ENCODE data around the gene LASP1.
A peak's percentile ranks its signal among the peaks of the same experiment; 100 is the strongest.

LASP1 gene

GRCh38 chr17:38889745-38890409 is 20.0 kb downstream of the LASP1 start:
- DNase-seq: no peak

- DNase-seq: no peak
Measured at GRCh38 chr17:38890410-38890746, 20.5 kb downstream of the LASP1 start.

DNA sequence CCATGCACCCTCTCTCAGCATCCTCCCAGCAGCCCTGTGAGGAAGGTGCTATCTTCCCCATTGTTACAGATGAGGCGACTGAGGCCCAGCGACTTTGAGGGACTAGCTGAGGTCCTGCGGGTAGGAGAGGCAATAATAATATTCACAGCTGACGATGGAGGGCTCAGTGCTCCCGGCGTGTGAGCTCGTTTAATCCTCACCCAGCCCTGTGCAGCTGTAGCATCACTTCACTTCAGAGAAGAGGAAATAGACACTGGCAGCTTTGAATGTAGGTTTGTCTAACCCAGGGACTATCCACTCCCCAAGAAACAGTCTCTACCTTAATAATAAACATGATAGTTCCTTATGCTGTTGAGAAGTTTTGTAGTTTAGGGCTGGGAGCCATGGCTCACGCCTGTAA is 21.6 kb downstream of the LASP1 start:
- no peak for DNase-seq

GRCh38 chr17:38892083-38892482 is 22.2 kb downstream of the LASP1 start:
- DNase-seq: no peak

DNA sequence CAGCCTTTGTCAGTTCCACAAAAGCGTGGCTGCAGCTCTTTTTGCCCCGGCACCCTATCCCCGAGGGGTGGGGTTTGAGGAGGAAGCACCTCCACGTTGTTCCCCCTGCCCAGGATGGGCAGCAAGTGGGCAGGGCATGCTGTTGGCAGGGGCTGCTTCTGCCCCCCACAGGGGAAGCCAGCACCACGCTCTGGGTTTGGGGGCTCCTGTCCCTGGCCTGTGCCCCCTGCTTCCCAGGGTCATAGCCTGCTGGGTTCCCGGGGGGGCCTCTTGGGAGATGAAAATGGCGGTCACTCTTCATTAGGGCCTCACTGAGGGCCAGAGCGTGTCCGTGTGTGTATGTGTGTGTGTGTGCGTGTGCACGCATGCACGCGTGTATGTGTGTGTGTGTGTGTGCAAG is 22.8 kb downstream of the LASP1 start:
- no peak for DNase-seq

GRCh38 chr17:38893113-38893512 is 23.3 kb downstream of the LASP1 start:
- DNase-seq: no peak

- DNase-seq: peak in 1 of 2 donors; percentile 41
Measured at GRCh38 chr17:38893607-38894006, 23.7 kb downstream of the LASP1 start.

- DNase-seq: no peak
Measured at GRCh38 chr17:38894276-38894675, 24.4 kb downstream of the LASP1 start.

DNA sequence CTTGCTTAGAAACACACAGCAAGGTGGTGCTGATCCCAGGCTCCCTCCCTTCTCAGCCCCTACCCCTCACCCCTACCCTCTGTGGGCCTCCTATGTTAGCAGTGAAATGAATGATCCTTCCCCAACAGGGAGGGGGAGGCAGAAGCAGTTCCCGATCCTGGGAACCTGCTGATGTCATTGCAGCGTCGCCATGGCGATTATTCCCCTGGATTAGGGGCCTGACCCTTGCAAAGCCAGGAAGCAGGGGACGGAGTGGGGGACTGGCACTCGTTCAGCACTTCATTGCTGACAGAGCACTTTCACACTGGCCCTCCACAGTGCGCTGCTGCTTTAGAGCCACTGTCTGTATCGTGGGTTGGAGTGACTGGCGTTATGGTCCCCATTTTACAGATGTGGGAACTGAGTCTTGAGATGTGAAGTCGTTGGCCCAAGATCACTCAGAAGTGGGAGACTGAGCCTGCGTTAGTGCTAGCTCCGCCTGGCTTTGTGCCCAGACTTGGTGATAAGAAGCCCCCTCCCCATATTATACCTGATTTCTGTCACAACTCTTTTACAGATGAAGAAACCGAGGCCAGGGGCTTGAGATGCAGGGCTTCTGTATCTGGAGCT is 26.6 kb downstream of the LASP1 start:
- no peak for DNase-seq

GRCh38 chr17:38897176-38897575 is 27.3 kb downstream of the LASP1 start:
- DNase-seq: no peak

DNA sequence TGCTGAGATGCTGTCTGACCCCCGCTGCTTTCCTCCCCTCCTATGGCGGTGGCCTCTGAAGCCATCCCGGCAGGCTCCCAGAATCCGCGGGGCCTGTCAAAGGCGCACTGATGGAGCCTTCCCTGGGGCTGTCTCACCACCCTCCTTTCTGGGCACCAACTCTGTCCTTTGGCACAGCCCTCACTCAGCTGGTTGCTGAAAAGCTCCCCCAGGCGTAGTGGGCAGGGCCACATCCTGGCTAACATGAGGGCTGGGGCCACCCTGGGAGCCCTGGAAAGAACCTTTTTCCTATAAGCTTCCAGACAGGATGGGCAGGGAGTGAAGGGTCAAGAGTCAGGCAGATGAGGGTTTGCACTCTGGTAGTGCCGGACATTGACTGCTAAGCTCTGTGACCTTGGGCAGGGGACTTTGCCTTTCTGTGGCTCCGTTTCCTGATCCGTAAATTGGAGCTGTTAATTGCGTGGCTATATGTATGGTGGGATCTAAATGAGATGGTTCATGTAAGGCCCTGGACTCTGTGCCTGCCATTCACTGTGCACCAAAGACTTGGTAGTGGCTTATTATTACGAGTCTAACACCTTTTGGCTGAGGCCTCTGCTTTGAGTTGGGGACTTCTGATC is 27.9 kb downstream of the LASP1 start:
- DNase-seq: no peak

- DNase-seq: peak in 1 of 2 donors; percentile 44
Measured at GRCh38 chr17:38898291-38898679, 28.4 kb downstream of the LASP1 start.

- DNase-seq: peak; percentile 84 to 85
Measured at GRCh38 chr17:38898812-38899348, 29.0 kb downstream of the LASP1 start.

GRCh38 chr17:38899421-38899820 is 29.6 kb downstream of the LASP1 start:
- DNase-seq: no peak

GRCh38 chr17:38900978-38901656 is 31.3 kb downstream of the LASP1 start:
- DNase-seq: peak; percentile 49 to 66

DNA sequence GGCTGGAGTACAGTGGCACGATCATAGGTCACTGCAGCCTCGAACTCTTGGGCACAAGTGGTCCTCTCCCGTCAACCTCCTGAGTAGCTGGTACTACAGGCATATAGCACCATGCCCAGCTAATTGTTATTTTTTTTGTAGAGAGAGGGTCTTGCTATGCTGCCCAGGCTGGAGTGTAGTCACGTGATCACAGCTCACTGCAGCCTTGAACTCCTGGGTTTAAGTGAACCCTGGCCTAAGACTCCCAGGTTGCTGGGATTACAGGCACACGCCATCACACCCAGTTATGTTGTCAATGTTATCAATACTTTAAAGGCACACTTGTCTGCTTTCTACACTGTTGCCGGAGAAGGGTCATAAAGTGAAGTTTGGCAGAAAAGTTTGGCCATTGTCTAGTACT is 33.5 kb downstream of the LASP1 start:
- no peak for DNase-seq

- no peak for DNase-seq
Measured at GRCh38 chr17:38904892-38905291, 35.0 kb downstream of the LASP1 start.

DNA sequence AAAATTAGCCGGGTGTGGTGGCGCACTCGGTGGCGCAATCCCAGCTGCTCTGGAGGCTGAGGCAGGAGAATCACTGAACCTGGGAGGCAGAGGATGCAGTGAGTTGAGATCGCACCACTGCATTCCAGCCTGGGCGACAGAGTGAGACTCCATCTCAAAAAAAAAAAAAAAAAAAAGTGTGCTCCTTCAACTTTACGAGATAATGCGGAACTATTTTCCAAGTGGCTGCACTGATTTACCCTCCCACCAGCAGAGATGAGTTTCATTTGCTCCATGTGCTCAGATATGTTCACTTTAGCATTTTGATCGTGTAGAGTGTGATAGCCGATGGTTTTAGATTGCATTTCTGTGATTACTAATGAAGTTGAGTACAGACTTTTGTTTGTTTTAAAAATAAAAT is 35.5 kb downstream of the LASP1 start:
- DNase-seq: no peak

DNA sequence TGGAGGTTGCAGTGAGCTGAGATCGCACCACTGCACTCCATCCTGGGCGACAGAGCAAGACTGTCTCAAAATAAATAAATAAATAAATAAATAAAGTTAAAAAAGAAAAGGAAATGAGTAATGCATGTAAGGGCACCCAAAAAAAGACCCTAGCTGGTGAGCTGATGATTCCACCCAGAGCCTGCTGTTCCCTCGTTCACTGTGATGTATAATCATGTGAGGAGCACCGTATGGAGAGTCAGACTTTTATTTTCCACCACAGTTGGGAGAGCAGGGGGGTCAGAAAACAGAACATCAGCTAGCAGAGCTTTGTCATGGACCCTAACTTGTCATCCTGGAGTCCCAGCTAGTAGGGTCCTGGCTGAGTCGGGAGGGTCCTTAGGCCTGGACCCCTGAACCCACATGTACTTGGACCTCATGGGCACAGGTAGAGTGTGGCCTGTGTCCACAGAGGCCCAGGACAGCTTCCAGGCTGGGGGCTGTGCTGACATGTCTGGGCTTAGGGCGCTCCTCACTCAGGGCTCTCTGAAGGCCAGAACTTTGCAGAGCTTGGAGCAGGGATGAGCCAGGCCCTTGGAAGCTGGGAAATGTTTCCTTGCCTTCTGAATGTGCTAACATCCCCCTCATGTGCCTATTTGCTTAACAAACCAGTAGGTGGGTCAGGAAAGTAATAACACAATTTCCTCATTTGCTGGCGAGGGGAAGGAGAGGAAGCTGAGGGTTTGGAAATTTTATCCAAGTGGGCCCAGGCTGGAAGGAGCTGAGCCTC is 36.8 kb downstream of the LASP1 start:
- no peak for DNase-seq

- DNase-seq: no peak
Measured at GRCh38 chr17:38907930-38908675, 38.2 kb downstream of the LASP1 start.

GRCh38 chr17:38908676-38909181 is 38.9 kb downstream of the LASP1 start:
- no peak for DNase-seq

DNA sequence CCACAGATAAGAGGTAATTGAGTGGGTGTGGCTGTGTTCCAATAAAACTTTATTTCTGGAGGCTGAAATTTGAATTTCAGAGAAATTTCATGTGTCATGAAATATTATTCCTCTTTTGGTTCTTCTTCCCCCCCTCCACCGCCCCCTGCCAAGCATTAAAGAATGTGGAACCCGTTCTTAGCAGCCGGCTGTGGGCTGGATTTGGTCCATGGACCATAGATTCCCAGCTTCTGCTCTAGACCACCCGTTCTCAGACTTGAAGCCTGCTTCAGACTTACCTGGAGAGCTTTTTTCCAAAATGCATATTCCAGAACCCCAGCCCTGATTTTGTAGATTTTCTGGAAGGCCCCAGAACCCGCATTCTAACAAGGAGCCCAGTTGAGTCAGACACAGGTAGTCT is 40.5 kb downstream of the LASP1 start:
- no peak for DNase-seq

All from CD4-positive, alpha-beta T cell treated with Interleukin-4 for 1 hour (primary cell).